ENCODE measurements around the gene PCYOX1L.
A peak's percentile ranks its signal among the peaks of the same experiment; 100 is the strongest.

The PCYOX1L gene

GRCh38 chr5:149356391-149356790 lies 1.5 kb upstream of the PCYOX1L start:
- H3K4me1 ChIP-seq (ENCODE audit: control insufficient read depth, insufficient read depth, low read length) = 0 out of 2 replicates have a peak, but pooled peaks cover 1% of the 10 kb centered on the region
- H3K9me3 ChIP-seq (ENCODE audit: control insufficient read depth, insufficient read depth, low read length) = no peaks in the 10 kb centered on the region
- H3K27ac ChIP-seq (ENCODE audit: low read length) = no peak overlapping the region
- no peaks in the 10 kb centered on the region for H3K27me3 ChIP-seq (ENCODE audit: control insufficient read depth, insufficient read depth, low read length)
- H3K36me3 ChIP-seq (ENCODE audit: control insufficient read depth, insufficient read depth, low read length) = peaks cover 4% of the 10 kb centered on the region; the same call in 1 of the 2 replicates
- no peak overlapping the region for H3K4me3 ChIP-seq (ENCODE audit: low read length)
- DNase-seq (ENCODE audit: low read depth, low spot score) = no peak
- no CpG with 5 or more reads among the region's 8 CpGs for WGBS (ENCODE audit: insufficient coverage, insufficient read length)

GRCh38 chr5:149358294-149358651 lies 427 bp downstream of the PCYOX1L start:
- no peak for DNase-seq (ENCODE audit: low read depth, low spot score)
- Histone ChIP-seq H3K27me3 (ENCODE audit: control insufficient read depth, insufficient read depth, low read length) (no peaks in the 10 kb centered on the region), H3K27ac (ENCODE audit: low read length) (no peak overlapping the region), H3K36me3 (ENCODE audit: control insufficient read depth, insufficient read depth, low read length) (no peaks in the 10 kb centered on the region), H3K4me1 (ENCODE audit: control insufficient read depth, insufficient read depth, low read length) (0 out of 2 replicates have a peak, but pooled peaks cover 1% of the 10 kb centered on the region), H3K4me3 (ENCODE audit: low read length) (peak overlapping the region; percentile 70; the same call in 1 of the 2 replicates), H3K9me3 (ENCODE audit: control insufficient read depth, insufficient read depth, low read length) (no peaks in the 10 kb centered on the region)
- no CpG with 5 or more reads among the region's 18 CpGs for WGBS (ENCODE audit: insufficient coverage, insufficient read length)

- no peaks in the 10 kb centered on the region for H3K36me3 ChIP-seq (ENCODE audit: control insufficient read depth, insufficient read depth, low read length)
- H3K27ac ChIP-seq (ENCODE audit: low read length) = no peak overlapping the region
- no peaks in the 10 kb centered on the region for H3K9me3 ChIP-seq (ENCODE audit: control insufficient read depth, insufficient read depth, low read length)
- H3K4me3 ChIP-seq (ENCODE audit: low read length) = no peak overlapping the region
- 0 out of 2 replicates have a peak, but pooled peaks cover 1% of the 10 kb centered on the region for H3K4me1 ChIP-seq (ENCODE audit: control insufficient read depth, insufficient read depth, low read length)
- WGBS (ENCODE audit: insufficient coverage, insufficient read length) = no CpG with 5 or more reads among the region's 8 CpGs
- H3K27me3 ChIP-seq (ENCODE audit: control insufficient read depth, insufficient read depth, low read length) = no peaks in the 10 kb centered on the region
- no peak for DNase-seq (ENCODE audit: low read depth, low spot score)
Measured at GRCh38 chr5:149358868-149359495, 1.1 kb downstream of the PCYOX1L start.

GRCh38 chr5:149360272-149360671 lies 2.4 kb downstream of the PCYOX1L start:
- Histone ChIP-seq H3K27me3 (ENCODE audit: control insufficient read depth, insufficient read depth, low read length) (no peaks in the 10 kb centered on the region), H3K4me3 (ENCODE audit: low read length) (no peak overlapping the region), H3K27ac (ENCODE audit: low read length) (no peak overlapping the region), H3K9me3 (ENCODE audit: control insufficient read depth, insufficient read depth, low read length) (no peaks in the 10 kb centered on the region), H3K36me3 (ENCODE audit: control insufficient read depth, insufficient read depth, low read length) (no peaks in the 10 kb centered on the region), H3K4me1 (ENCODE audit: control insufficient read depth, insufficient read depth, low read length) (0 out of 2 replicates have a peak, but pooled peaks cover 1% of the 10 kb centered on the region)
- WGBS (ENCODE audit: insufficient coverage, insufficient read length) = no CpG with 5 or more reads among the region's 1 CpG
- DNase-seq (ENCODE audit: low read depth, low spot score) = no peak

- no peaks in the 10 kb centered on the region for H3K36me3 ChIP-seq (ENCODE audit: control insufficient read depth, insufficient read depth, low read length)
- WGBS (ENCODE audit: insufficient coverage, insufficient read length) = no CpG with 5 or more reads among the region's 12 CpGs
- no peak for DNase-seq (ENCODE audit: low read depth, low spot score)
- no peak overlapping the region for H3K4me3 ChIP-seq (ENCODE audit: low read length)
- no peaks in the 10 kb centered on the region for H3K27me3 ChIP-seq (ENCODE audit: control insufficient read depth, insufficient read depth, low read length)
- peaks cover 3% of the 10 kb centered on the region; the same call in 1 of the 2 replicates for H3K4me1 ChIP-seq (ENCODE audit: control insufficient read depth, insufficient read depth, low read length)
- no peak overlapping the region for H3K27ac ChIP-seq (ENCODE audit: low read length)
- no peaks in the 10 kb centered on the region for H3K9me3 ChIP-seq (ENCODE audit: control insufficient read depth, insufficient read depth, low read length)
Measured at GRCh38 chr5:149362541-149362940, 4.7 kb downstream of the PCYOX1L start.

GRCh38 chr5:149363358-149363757 lies 5.5 kb downstream of the PCYOX1L start:
- Histone ChIP-seq H3K4me3 (ENCODE audit: low read length) (no peak overlapping the region), H3K27me3 (ENCODE audit: control insufficient read depth, insufficient read depth, low read length) (no peaks in the 10 kb centered on the region), H3K9me3 (ENCODE audit: control insufficient read depth, insufficient read depth, low read length) (no peaks in the 10 kb centered on the region), H3K36me3 (ENCODE audit: control insufficient read depth, insufficient read depth, low read length) (no peaks in the 10 kb centered on the region), H3K27ac (ENCODE audit: low read length) (no peak overlapping the region), H3K4me1 (ENCODE audit: control insufficient read depth, insufficient read depth, low read length) (peaks cover 3% of the 10 kb centered on the region; the same call in 1 of the 2 replicates)
- no peak for DNase-seq (ENCODE audit: low read depth, low spot score)

- Histone ChIP-seq H3K27me3 (ENCODE audit: control insufficient read depth, insufficient read depth, low read length) (no peaks in the 10 kb centered on the region), H3K4me3 (ENCODE audit: low read length) (no peak overlapping the region), H3K36me3 (ENCODE audit: control insufficient read depth, insufficient read depth, low read length) (no peaks in the 10 kb centered on the region), H3K4me1 (ENCODE audit: control insufficient read depth, insufficient read depth, low read length) (peaks cover 1% of the 10 kb centered on the region; the same call in 1 of the 2 replicates), H3K9me3 (ENCODE audit: control insufficient read depth, insufficient read depth, low read length) (no peaks in the 10 kb centered on the region), H3K27ac (ENCODE audit: low read length) (no peak overlapping the region)
- no CpG with 5 or more reads among the region's 9 CpGs for WGBS (ENCODE audit: insufficient coverage, insufficient read length)
- DNase-seq (ENCODE audit: low read depth, low spot score) = no peak
Measured at GRCh38 chr5:149363936-149364335, 6.1 kb downstream of the PCYOX1L start.

- DNase-seq (ENCODE audit: low read depth, low spot score) = no peak
- no peaks in the 10 kb centered on the region for H3K9me3 ChIP-seq (ENCODE audit: control insufficient read depth, insufficient read depth, low read length)
- peaks cover 1% of the 10 kb centered on the region; the same call in 1 of the 2 replicates for H3K4me1 ChIP-seq (ENCODE audit: control insufficient read depth, insufficient read depth, low read length)
- H3K4me3 ChIP-seq (ENCODE audit: low read length) = no peak overlapping the region
- WGBS (ENCODE audit: insufficient coverage, insufficient read length) = no CpG with 5 or more reads among the region's 2 CpGs
- no peaks in the 10 kb centered on the region for H3K27me3 ChIP-seq (ENCODE audit: control insufficient read depth, insufficient read depth, low read length)
- no peak overlapping the region for H3K27ac ChIP-seq (ENCODE audit: low read length)
- H3K36me3 ChIP-seq (ENCODE audit: control insufficient read depth, insufficient read depth, low read length) = no peaks in the 10 kb centered on the region
Measured at GRCh38 chr5:149364719-149365118, 6.9 kb downstream of the PCYOX1L start.

GRCh38 chr5:149365418-149365817 lies 7.6 kb downstream of the PCYOX1L start:
- H3K9me3 ChIP-seq (ENCODE audit: control insufficient read depth, insufficient read depth, low read length) = no peaks in the 10 kb centered on the region
- no peaks in the 10 kb centered on the region for H3K27me3 ChIP-seq (ENCODE audit: control insufficient read depth, insufficient read depth, low read length)
- DNase-seq (ENCODE audit: low read depth, low spot score) = no peak
- H3K4me1 ChIP-seq (ENCODE audit: control insufficient read depth, insufficient read depth, low read length) = peaks cover 1% of the 10 kb centered on the region; the same call in 1 of the 2 replicates
- H3K27ac ChIP-seq (ENCODE audit: low read length) = no peak overlapping the region
- H3K36me3 ChIP-seq (ENCODE audit: control insufficient read depth, insufficient read depth, low read length) = no peaks in the 10 kb centered on the region
- no CpG with 5 or more reads among the region's 6 CpGs for WGBS (ENCODE audit: insufficient coverage, insufficient read length)
- no peak overlapping the region for H3K4me3 ChIP-seq (ENCODE audit: low read length)

- Histone ChIP-seq H3K36me3 (ENCODE audit: control insufficient read depth, insufficient read depth, low read length) (no peaks in the 10 kb centered on the region), H3K4me3 (ENCODE audit: low read length) (no peak overlapping the region), H3K4me1 (ENCODE audit: control insufficient read depth, insufficient read depth, low read length) (peaks cover 1% of the 10 kb centered on the region; the same call in 1 of the 2 replicates), H3K9me3 (ENCODE audit: control insufficient read depth, insufficient read depth, low read length) (no peaks in the 10 kb centered on the region), H3K27ac (ENCODE audit: low read length) (no peak overlapping the region), H3K27me3 (ENCODE audit: control insufficient read depth, insufficient read depth, low read length) (no peaks in the 10 kb centered on the region)
- no peak for DNase-seq (ENCODE audit: low read depth, low spot score)
- WGBS (ENCODE audit: insufficient coverage, insufficient read length) = no CpG with 5 or more reads among the region's 1 CpG
Measured at GRCh38 chr5:149366169-149366729, 8.4 kb downstream of the PCYOX1L start.
